ENCODE results near the gene RIPOR3.
"Not testable (repeated sequence)": the region's sequence is repeated elsewhere in the genome, so short reads cannot be mapped to it uniquely, and the experiment has no call there.

The RIPOR3 gene

GRCh38 chr20:50703651-50704438 lies 12.5 kb upstream of the RIPOR3 start:
- not testable (repeated sequence) for DNase-seq (ENCODE audit: low read depth)

GRCh38 chr20:50701041-50701963 lies 10.0 kb upstream of the RIPOR3 start:
- no peak for DNase-seq (ENCODE audit: low read depth)

- DNase-seq (ENCODE audit: low read depth): no peak
These were observed 8.3 kb upstream of the RIPOR3 start for GRCh38 chr20:50699688-50700087.

- DNase-seq (ENCODE audit: low read depth): not testable (repeated sequence)
These were observed 6.9 kb upstream of the RIPOR3 start for GRCh38 chr20:50698255-50698654.

GRCh38 chr20:50695135-50695872 lies 4.0 kb upstream of the RIPOR3 start:
- DNase-seq (ENCODE audit: low read depth): peak; percentile 24

GRCh38 chr20:50694379-50695134 lies 3.2 kb upstream of the RIPOR3 start:
- DNase-seq (ENCODE audit: low read depth): no peak

GRCh38 chr20:50693001-50693400 lies 1.7 kb upstream of the RIPOR3 start:
- no peak for DNase-seq (ENCODE audit: low read depth)

- no peak for DNase-seq (ENCODE audit: low read depth)
These were observed 1.2 kb upstream of the RIPOR3 start for GRCh38 chr20:50692552-50692933.

- DNase-seq (ENCODE audit: low read depth): peak; percentile 48
These were observed 520 bp upstream of the RIPOR3 start for GRCh38 chr20:50691573-50692551.

GRCh38 chr20:50689864-50690649 lies 1.3 kb downstream of the RIPOR3 start:
- no peak for DNase-seq (ENCODE audit: low read depth)

GRCh38 chr20:50688256-50688975 lies 2.9 kb downstream of the RIPOR3 start:
- DNase-seq (ENCODE audit: low read depth): no peak

- DNase-seq (ENCODE audit: low read depth): no peak
These were observed 4.5 kb downstream of the RIPOR3 start for GRCh38 chr20:50686821-50687220.

- no peak for DNase-seq (ENCODE audit: low read depth)
These were observed 7.8 kb downstream of the RIPOR3 start for GRCh38 chr20:50683570-50683969.

GRCh38 chr20:50682947-50683530 lies 8.3 kb downstream of the RIPOR3 start:
- DNase-seq (ENCODE audit: low read depth): no peak

- DNase-seq (ENCODE audit: low read depth): no peak
These were observed 9.3 kb downstream of the RIPOR3 start for GRCh38 chr20:50682065-50682464.

- DNase-seq (ENCODE audit: low read depth): no peak
These were observed 9.8 kb downstream of the RIPOR3 start for GRCh38 chr20:50681359-50682064.

- no peak for DNase-seq (ENCODE audit: low read depth)
These were observed 11.0 kb downstream of the RIPOR3 start for GRCh38 chr20:50680105-50680960.
